ENCODE results near the gene PRKG1. TPM values are rescaled to one million over a fixed set of nuclear protein-coding genes. Genes with fewer than 3 reads are reported as not detected.

Gene PRKG1
- total and polyA plus RNA-seq, 2 of the 4 experiments (the other 2 are of a cell fraction): 3.5 to 18.3 TPM

- Histone ChIP-seq H2BK15ac (ENCODE audit: low read depth, low read length) (no peak overlapping the region), H3K27ac (ENCODE audit: insufficient read depth, low read length) (no peak overlapping the region), H2AFZ (replicated peaks; ENCODE audit: low read length, poor library complexity) (no peak overlapping the region), H3K4me3 (ENCODE audit: insufficient read depth, low read depth, low read length) (no peak overlapping the region), H2AK5ac (ENCODE audit: low read depth, low read length) (no peak overlapping the region), H3K36me3 (ENCODE audit: control insufficient read depth, insufficient read depth, low read length) (no peaks in the 10 kb centered on the region), H4K20me1 (ENCODE audit: insufficient read depth, low read length) (no peaks in the 10 kb centered on the region), H4K8ac (ENCODE audit: low read depth in 2 of 2, low read length in 2 of 2) (no peak overlapping the region), H2AK9ac (replicated peaks; ENCODE audit: low read depth, low read length, poor library complexity) (no peak overlapping the region), H2BK20ac (ENCODE audit: low read depth, low read length) (no peak overlapping the region), H3K4ac (ENCODE audit: low read depth, low read length) (no peak overlapping the region), H3K23ac (ENCODE audit: low read depth, low read length) (no peak overlapping the region), H3K9me3 (ENCODE audit: control insufficient read depth, insufficient read depth, low read length) (no peaks in the 10 kb centered on the region), H2BK5ac (ENCODE audit: low read depth, low read length, poor library complexity, severe bottlenecking) (no peak overlapping the region), H2BK120ac (ENCODE audit: low read depth, low read length) (no peak overlapping the region), H3K4me2 (ENCODE audit: low read depth, low read length) (no peak overlapping the region), H3K56ac (ENCODE audit: extremely low read depth, insufficient read depth, low read length) (no peak overlapping the region), H3K4me1 (ENCODE audit: control insufficient read depth, insufficient read depth, low read length) (no peaks in the 10 kb centered on the region), H3K79me1 (ENCODE audit: low read depth in 1 of 2, low read length in 2 of 2) (peaks cover 0 to 4% of the 10 kb centered on the region in 2 experiments; a peak in 1 of 4 replicates), H4K91ac (ENCODE audit: insufficient read depth, low read depth, low read length) (no peak overlapping the region), H3K9me1 (ENCODE audit: insufficient read depth, low read length) (no peaks in the 10 kb centered on the region), H3K14ac (replicated peaks; ENCODE audit: low read depth, low read length) (no peak overlapping the region), H4K5ac (ENCODE audit: low read depth, low read length) (no peak overlapping the region), H3K9ac (ENCODE audit: low read depth, low read length) (no peak overlapping the region), H3K27me3 (ENCODE audit: control insufficient read depth, insufficient read depth, low read length) (no peaks in the 10 kb centered on the region), H3K18ac (ENCODE audit: low read depth, low read length) (no peak overlapping the region)
- WGBS, 2 experiments (ENCODE audit: extremely low coverage in 2 of 2, insufficient read length in 1 of 2): no CpG with 5 or more reads among the region's 1 CpG
- dilution Hi-C loops (cut with HindIII; ENCODE audit: low sequenced_read_pairs, unreplicated experiment): no loop called here
- ATAC-seq (ENCODE audit: low read depth): no peak
- intact Hi-C loops (cut with micrococcal nuclease): no loop called here
- BruUV-seq (replicated peaks): no TSS peak
- ChIA-PET POLR2A (ENCODE audit: unreplicated experiment) (no interaction called here), CTCF (interaction anchor here (0.6 kb wide), 1 partner anchor 9 kb away, joined by 5 read pairs; no protein-coding TSS in a partner anchor)
- DNase-seq: no peak
- in situ Hi-C loops (cut with MboI; ENCODE audit: low sequenced_read_pairs): no loop called here
- TF ChIP-seq RCOR1 (IDR thresholded peaks at IDR 0.05; ENCODE audit: insufficient replicate concordance, low read length): no peak
- no peak for TF ChIP-seq MXI1 (IDR thresholded peaks at IDR 0.05; ENCODE audit: borderline replicate concordance, low read depth, low read length)
- TF ChIP-seq USF2 (IDR thresholded peaks at IDR 0.05; ENCODE audit: low read depth, low read length): no peak
- TF ChIP-seq CEBPB (IDR thresholded peaks at IDR 0.05; ENCODE audit: low read depth, low read length): no peak
- no peak for TF ChIP-seq MAFK (IDR thresholded peaks at IDR 0.05; ENCODE audit: low read depth, low read length)
- no peak for TF ChIP-seq ELK1 (IDR thresholded peaks at IDR 0.05; ENCODE audit: borderline replicate concordance, low read depth, low read length)
- no peak for TF ChIP-seq FOS (IDR thresholded peaks at IDR 0.05; ENCODE audit: low read depth, low read length)
- no peak for TF ChIP-seq MAZ (IDR thresholded peaks at IDR 0.05; ENCODE audit: borderline replicate concordance, low read depth, low read length)
These were observed 649.8 kb downstream of the PRKG1 start for GRCh38 chr10:51724038-51724437.
